H1 (cell line): ENCODE data around the gene FLRT1. TPM values are rescaled to one million over a fixed set of nuclear protein-coding genes. Genes with fewer than 3 reads are reported as not detected.

Source experiments
- CTCF ChIA-PET: fragments of 300-600 bp; sonication (Branson Sonifier 250); formaldehyde crosslinking; loops from one replicate; lab custom pipeline; 2021; ENCODE audit not compliant: partially characterized antibody; lab: Charles Lee
- POLR2A ChIA-PET: fragments of 300-600 bp; sonication (Branson Sonifier 250); formaldehyde crosslinking; loops from one replicate; lab custom pipeline; 2021; ENCODE audit warnings: inconsistent platforms; ENCODE audit not compliant: partially characterized antibody; lab: Charles Lee
- DNase-seq, 2 experiments: peaks; one replicate each; pipeline versions ENCODE4 v3.0.0 to v3.0.0-alpha.2; 2010 to 2022; ENCODE audit warnings: low spot score in 2 of 2, low read depth in 1 of 2, mixed read lengths in 1 of 2
- FAIRE-seq: peaks from 2 replicates; lab custom pipeline; 2011; peaks lifted over from hg19 to GRCh38; lab: Jason Lieb, UNC
- H2AFZ ChIP-seq: 2 replicates; pipeline ENCODE4 v1.8.1; 2012; ENCODE audit warnings: low read length, inconsistent platforms
- H2AK5ac ChIP-seq: 2 replicates; pipeline ENCODE4 v1.6.1; 2013; ENCODE audit warnings: low read depth, low read length
- H2BK120ac ChIP-seq: replicated peaks from 2 replicates; pipeline ENCODE3; 2013; ENCODE audit warnings: low read depth, low read length, inconsistent platforms
- H2BK12ac ChIP-seq: 2 replicates; pipeline ENCODE4 v1.6.1; 2013; ENCODE audit warnings: low read depth, low read length
- H2BK15ac ChIP-seq: 2 replicates; pipeline ENCODE4 v1.6.1; 2013; ENCODE audit warnings: low read length
- H2BK20ac ChIP-seq: 2 replicates; pipeline ENCODE4 v1.6.1; 2013; ENCODE audit warnings: low read length
- H2BK5ac ChIP-seq: 2 replicates; pipeline ENCODE4 v1.6.1; 2013; ENCODE audit warnings: low read depth, low read length
- H3K14ac ChIP-seq: 2 replicates; pipeline ENCODE4 v1.6.1; 2013; ENCODE audit warnings: inconsistent platforms; ENCODE audit not compliant: insufficient read length
- H3K18ac ChIP-seq: 2 replicates; pipeline ENCODE4 v1.6.1; 2013; ENCODE audit warnings: low read length; ENCODE audit errors: extremely low read depth
- H3K23ac ChIP-seq: 2 replicates; pipeline ENCODE4 v1.6.1; 2013; ENCODE audit warnings: inconsistent platforms; ENCODE audit not compliant: insufficient read length
- H3K23me2 ChIP-seq: 2 replicates; pipeline ENCODE4 v1.6.1; 2013; ENCODE audit warnings: low read depth, low read length
- H3K27ac ChIP-seq: 2 replicates; pipeline ENCODE4 v1.6.1; 2011; ENCODE audit warnings: low read depth, low read length, inconsistent platforms
- H3K27me3 ChIP-seq, 4 experiments: replicated peaks in 1 of 4; 1 replicate in 1 of 4; 2 replicates in 3 of 4; pipeline versions ENCODE4 v1.6.1 to v1.8.1; 2011 to 2013; ENCODE audit warnings: low read length in 3 of 4, mild to moderate bottlenecking in 3 of 4, inconsistent platforms in 2 of 4, mixed read lengths in 2 of 4, moderate library complexity in 1 of 4; ENCODE audit not compliant: control insufficient read depth in 3 of 4, insufficient read depth in 3 of 4; ENCODE audit errors: extremely low read depth in 1 of 4
- H3K36me3 ChIP-seq, 4 experiments: 2 replicates each; pipeline versions ENCODE4 v1.6.1 to v1.8.1; 2011 to 2013; ENCODE audit warnings: mild to moderate bottlenecking in 4 of 4, low read length in 3 of 4, moderate library complexity in 2 of 4, control low read depth in 1 of 4, inconsistent platforms in 1 of 4; ENCODE audit not compliant: insufficient read depth in 4 of 4, control insufficient read depth in 2 of 4
- H3K4ac ChIP-seq: replicated peaks from 2 replicates; pipeline ENCODE3; 2013; ENCODE audit warnings: low read length, low read depth, mixed read lengths, inconsistent platforms; ENCODE audit not compliant: insufficient read length
- H3K4me1 ChIP-seq, 4 experiments: replicated peaks in 1 of 4; 1 replicate in 1 of 4; 2 replicates in 3 of 4; pipeline versions ENCODE4 v1.6.1 to v1.8.1; 2011 to 2013; ENCODE audit warnings: low read length in 3 of 4, inconsistent platforms in 2 of 4, mixed read lengths in 1 of 4; ENCODE audit not compliant: insufficient read depth in 4 of 4, control insufficient read depth in 3 of 4
- H3K4me2 ChIP-seq, 2 experiments: 2 replicates each; pipeline versions ENCODE4 v1.6.1 to v1.8.1; 2011 to 2013; ENCODE audit warnings: low read depth in 2 of 2, low read length in 2 of 2, control low read depth in 1 of 2, inconsistent platforms in 1 of 2, mild to moderate bottlenecking in 1 of 2; ENCODE audit not compliant: insufficient read depth in 1 of 2
- H3K4me3 ChIP-seq, 4 experiments: fragments of 200-600, 300-600 bp in 1 of 4; sonication (generic), shearing (Covaris generic), sonication (Bioruptor Twin) in 1 of 4; 2 replicates each; pipeline versions ENCODE4 v1.5.1 to v1.8.1; 2011 to 2016; ENCODE audit warnings: low read length in 4 of 4, low read depth in 3 of 4, control low read depth in 2 of 4, inconsistent platforms in 2 of 4, mild to moderate bottlenecking in 2 of 4, mixed read lengths in 1 of 4, moderate library complexity in 1 of 4; ENCODE audit not compliant: insufficient read depth in 2 of 4; ENCODE audit errors: extremely low read depth in 1 of 4
- H3K56ac ChIP-seq: replicated peaks from 2 replicates; pipeline ENCODE3; 2013; ENCODE audit warnings: low read depth, mild to moderate bottlenecking, mixed read lengths, low read length, inconsistent platforms; ENCODE audit not compliant: insufficient read length
- H3K79me1 ChIP-seq: 2 replicates; pipeline ENCODE4 v1.6.1; 2013; ENCODE audit warnings: low read depth, low read length, control low read depth
- H3K79me2 ChIP-seq, 2 experiments: 2 replicates each; pipeline versions ENCODE4 v1.6.1 to v1.8.1; 2012 to 2013; ENCODE audit warnings: low read length in 2 of 2, mild to moderate bottlenecking in 2 of 2, inconsistent platforms in 1 of 2; ENCODE audit not compliant: insufficient read depth in 2 of 2, control insufficient read depth in 1 of 2
- H3K9ac ChIP-seq, 4 experiments: replicated peaks in 1 of 4; 1 replicate in 1 of 4; 2 replicates in 3 of 4; pipeline versions ENCODE4 v1.6.1 to v1.8.1; 2011 to 2013; ENCODE audit warnings: low read depth in 3 of 4, low read length in 3 of 4, control low read depth in 2 of 4, mild to moderate bottlenecking in 2 of 4, moderate library complexity in 2 of 4, inconsistent platforms in 1 of 4; ENCODE audit errors: extremely low read depth in 1 of 4
- H3K9me3 ChIP-seq, 2 experiments: 2 replicates each; pipeline versions ENCODE4 v1.6.1 to v1.8.1; 2012 to 2013; ENCODE audit warnings: mild to moderate bottlenecking in 2 of 2, moderate library complexity in 2 of 2, control low read depth in 1 of 2, inconsistent platforms in 1 of 2, low read depth in 1 of 2, low read length in 1 of 2, mixed read lengths in 1 of 2; ENCODE audit not compliant: insufficient read depth in 2 of 2
- H4K20me1 ChIP-seq, 2 experiments: replicated peaks in 1 of 2; 2 replicates each; pipeline versions ENCODE3 to v1.8.1; 2011 to 2013; ENCODE audit warnings: inconsistent platforms in 2 of 2, low read length in 2 of 2, mild to moderate bottlenecking in 1 of 2; ENCODE audit not compliant: insufficient read depth in 2 of 2, control insufficient read depth in 1 of 2
- H4K5ac ChIP-seq: 2 replicates; pipeline ENCODE4 v1.6.1; 2013; ENCODE audit warnings: low read length, low read depth, mixed read lengths, inconsistent platforms; ENCODE audit not compliant: insufficient read length
- H4K8ac ChIP-seq: 2 replicates; pipeline ENCODE4 v1.8.0; 2013; ENCODE audit warnings: mild to moderate bottlenecking, moderate library complexity, low read length, inconsistent platforms; ENCODE audit not compliant: insufficient read depth; ENCODE audit errors: extremely low read depth
- H4K91ac ChIP-seq: replicated peaks from 2 replicates; pipeline ENCODE3; 2013; ENCODE audit warnings: low read length, mixed read lengths, inconsistent platforms; ENCODE audit not compliant: insufficient read length
- CBX5 ChIP-seq: fragments of 300-800, 300-1000 bp; sonication (generic); IDR thresholded peaks from 2 replicates; pipeline ENCODE4 v1.7.1; 2016; ENCODE audit warnings: antibody characterized with exemption, low read length, low read depth
- EP300 ChIP-seq, 2 experiments: IDR thresholded peaks; 1 replicate in 1 of 2; 2 replicates in 1 of 2; pipeline ENCODE4 v1.6.1; 2011 to 2012; ENCODE audit warnings: low read depth in 2 of 2, low read length in 2 of 2, mild to moderate bottlenecking in 2 of 2, borderline replicate concordance in 1 of 2, inconsistent platforms in 1 of 2, moderate library complexity in 1 of 2
- WGBS, 2 experiments: shearing (Covaris generic) in 1 of 2; methylation state at CpG; one replicate each; pipeline versions ENCODE4 v1.1.6 to v1.1.7; 2013 to 2015; ENCODE audit warnings: low lambda C conversion rate in 2 of 2, mixed read lengths in 2 of 2, inconsistent platforms in 1 of 2, low coverage in 1 of 2, missing lambda C conversion rate in 1 of 2; ENCODE audit not compliant: insufficient replicate concordance in 2 of 2, insufficient coverage in 1 of 2, insufficient read length in 1 of 2; ENCODE audit errors: extremely low coverage in 1 of 2, missing lambda C conversion rate in 1 of 2; 5-methylcytosine and 5-hydroxymethylcytosine counted together
- polyA plus RNA-seq, 7 experiments: library from polyadenylated mRNA; depleted of rRNA in 3 of 7; stranded (reverse) in 5 of 7; unstranded in 2 of 7; fragments of >200 nt in 5 of 7; fragments of 200-250 nt in 2 of 7; gene quantifications; 1 replicate in 5 of 7; 2 replicates in 1 of 7; 4 replicates in 1 of 7; pipeline versions ENCODE4 v1.2.1 to v1.2.3, GENCODE V29; 2011 to 2013; ENCODE audit warnings: missing spikeins in 2 of 7, mixed read lengths in 2 of 7
- total RNA-seq: library from RNA; stranded (reverse); fragmentation: NEBNext Ultra II Directional; extraction: Animal tissue kit (Norgen Biotek cat#: 25700); gene quantifications from 2 replicates; pipeline ENCODE4 v1.2.1, GENCODE V29; 2021

The FLRT1 gene
- total and polyA plus RNA-seq, 2 of the 8 experiments (the other 6 are each of a cell fraction or from before 2014, with no cell fraction given): 0.14 to 0.28 TPM

DNA sequence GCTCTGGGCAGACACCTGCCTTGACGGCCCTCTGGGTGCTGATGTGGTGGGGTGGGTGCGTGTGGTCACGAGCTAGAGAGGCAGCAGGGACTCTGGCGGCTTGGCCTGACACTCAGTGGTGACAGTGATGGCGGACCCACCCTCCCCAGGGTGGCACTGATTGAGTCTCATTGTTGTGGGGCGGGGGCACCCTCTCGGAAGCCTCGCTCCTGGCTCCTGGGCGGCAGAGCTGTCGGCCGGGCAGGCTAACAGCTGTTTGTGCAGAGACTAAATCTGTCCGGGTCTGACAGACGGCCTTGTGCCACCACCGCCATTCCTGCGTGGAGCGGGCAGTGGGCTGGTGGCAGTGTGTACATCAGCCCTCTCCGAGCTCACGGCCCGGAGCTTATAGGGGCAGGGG lies 15.6 kb downstream of the FLRT1 start:
- H2BK12ac ChIP-seq: no peak overlapping the region

More for the DNA sequence above, 15.6 kb downstream of the FLRT1 start:
- peaks cover 0 to 62% (median 40%) of the 10 kb centered on the region in 4 experiments; a peak in 6 of 7 replicates for H3K27me3 ChIP-seq
- H3K79me1 ChIP-seq: no peaks in the 10 kb centered on the region
- no peak overlapping the region for H3K27ac ChIP-seq
- no peak overlapping the region for H3K9ac ChIP-seq
- no peak overlapping the region for H3K4me3 ChIP-seq
- H4K20me1 ChIP-seq: peaks cover 3 to 7% of the 10 kb centered on the region in 2 experiments
- no peak overlapping the region for H3K23ac ChIP-seq
- WGBS, 2 experiments: 94% methylated on average over 9 of the region's 19 CpGs; no CpG with 5 or more reads in 1 of the 2 experiments
- no peak overlapping the region for H2BK5ac ChIP-seq
- no peak overlapping the region for H2AK5ac ChIP-seq
- H4K91ac ChIP-seq: no peak overlapping the region
- no peak overlapping the region for H4K8ac ChIP-seq
- no peaks in the 10 kb centered on the region for H3K79me2 ChIP-seq
- H3K4ac ChIP-seq: no peak overlapping the region
- H3K36me3 ChIP-seq: no peaks in the 10 kb centered on the region
- H3K18ac ChIP-seq: no peak overlapping the region
- H3K4me1 ChIP-seq: peaks cover 6 to 25% (median 22%) of the 10 kb centered on the region in 4 experiments
- H2BK20ac ChIP-seq: no peak overlapping the region
- no peak overlapping the region for H2AFZ ChIP-seq
- H3K14ac ChIP-seq: no peak overlapping the region
- no peak overlapping the region for H4K5ac ChIP-seq
- CTCF ChIA-PET: interaction anchor here (0.6 to 7.7 kb wide), 8 partner anchors 10 to 101 kb away, joined by 3 to 42 read pairs (median 6); partner anchors contain the start of gene FLRT1
- no peak overlapping the region for H3K56ac ChIP-seq
- peaks cover 2% of the 10 kb centered on the region; the same call in 1 of the 2 replicates for H3K23me2 ChIP-seq
- no peaks in the 10 kb centered on the region for H3K9me3 ChIP-seq
- no peak overlapping the region for H2BK15ac ChIP-seq
- no peak for TF ChIP-seq CBX5
- TF ChIP-seq EP300 (IDR thresholded peaks at IDR 0.05; ENCODE audit: borderline replicate concordance in 1 of 2, low read depth in 2 of 2, low read length in 2 of 2): no peak
- TF ChIP-seq, all 59 proteins: peak for 0
- no peak for FAIRE-seq
- POLR2A ChIA-PET: interaction anchor here (1.5 to 1.7 kb wide), 2 partner anchors 11 to 12 kb away, joined by 3 read pairs; no protein-coding TSS in a partner anchor
- Histone ChIP-seq H3K4me2 (no peak overlapping the region), H2BK120ac (no peak overlapping the region)
- DNase-seq: no peak
